ENCODE measurements around the gene SERINC1.

The SERINC1 gene

DNA sequence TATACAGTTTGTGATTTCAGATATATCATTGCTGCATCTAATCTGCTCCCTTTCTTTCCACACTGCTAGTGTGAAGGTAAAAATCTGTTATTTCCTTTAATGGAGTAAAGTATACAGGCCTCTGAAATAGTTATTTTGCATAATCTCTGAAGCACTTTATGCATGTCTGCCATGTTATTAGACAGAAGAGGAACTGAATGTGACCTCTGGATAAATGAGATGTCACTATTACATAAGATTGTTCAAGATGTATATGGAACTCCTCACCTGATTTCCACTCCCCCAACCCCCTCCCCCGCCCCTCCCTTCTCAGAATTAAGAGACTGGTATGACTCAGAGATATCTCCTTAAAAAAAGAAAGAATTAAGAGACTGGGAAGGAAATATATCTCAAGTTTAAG, 26.3 kb downstream of the SERINC1 start:
- peaks cover 0 to 5% (median 0%) of the 10 kb centered on the region in 5 experiments for H3K9me3 ChIP-seq (ENCODE audit: control extremely low read depth in 1 of 5, control insufficient read depth in 4 of 5, insufficient read depth in 2 of 5, low read depth in 1 of 5, low read length in 4 of 5)
- no peak overlapping the region for H3K4me3 ChIP-seq (ENCODE audit: control insufficient read depth in 1 of 7, extremely low read depth in 1 of 7, insufficient read depth in 4 of 7, low read depth in 2 of 7, low read length in 6 of 7)
- CTCF ChIA-PET = interaction anchor here (1.0 kb wide), 2 partner anchors 20 to 46 kb away, joined by 3 read pairs; partner anchors contain the start of gene HSF2
- H3K4me1 ChIP-seq (ENCODE audit: control extremely low read depth in 1 of 4, control insufficient read depth in 4 of 4, insufficient read depth in 4 of 4, low read length in 3 of 4) = no peaks in the 10 kb centered on the region
- DNase-seq = no peak
- POLR2A ChIA-PET = no interaction called here
- peaks cover 18 to 83% (median 40%) of the 10 kb centered on the region in 4 experiments for H3K36me3 ChIP-seq (ENCODE audit: control insufficient read depth in 4 of 4, insufficient read depth in 4 of 4, low read length in 3 of 4)
- no peaks in the 10 kb centered on the region for H3K27me3 ChIP-seq (replicated peaks in 2 of 5; ENCODE audit: control insufficient read depth in 4 of 5, insufficient read depth in 5 of 5, low read length in 4 of 5)
- no CpG with 5 or more reads among the region's 1 CpG for WGBS (ENCODE audit: insufficient coverage)
- no peak overlapping the region for H3K27ac ChIP-seq (ENCODE audit: insufficient read depth in 1 of 2, low read depth in 1 of 2, low read length in 2 of 2, poor library complexity in 1 of 2, severe bottlenecking in 2 of 2)

DNA sequence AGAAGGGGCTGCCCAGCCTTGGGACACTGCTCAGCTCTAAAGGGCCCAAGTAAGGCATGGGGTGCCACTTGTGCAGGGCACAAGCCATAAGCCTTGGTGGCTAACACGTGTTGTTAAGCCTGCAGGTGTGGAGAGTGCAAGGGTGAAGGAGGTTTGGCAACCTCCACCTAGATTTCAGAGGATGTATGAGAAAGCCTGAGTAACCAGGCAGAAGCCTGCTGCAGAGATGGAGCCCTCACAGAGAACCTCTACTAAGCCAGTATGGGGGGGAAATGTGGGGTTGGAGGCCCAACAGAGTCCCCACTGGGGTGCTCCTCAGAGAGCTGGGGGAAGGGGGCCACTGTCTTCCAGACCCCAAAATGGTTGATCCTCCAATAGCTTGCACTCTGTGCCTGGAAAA, 32.6 kb downstream of the SERINC1 start:
- no peaks in the 10 kb centered on the region for H3K4me1 ChIP-seq (ENCODE audit: control extremely low read depth in 1 of 4, control insufficient read depth in 4 of 4, insufficient read depth in 4 of 4, low read length in 3 of 4)
- H3K36me3 ChIP-seq (ENCODE audit: control insufficient read depth in 4 of 4, insufficient read depth in 4 of 4, low read length in 3 of 4) = peaks cover 25 to 67% (median 51%) of the 10 kb centered on the region in 4 experiments
- H3K4me3 ChIP-seq (ENCODE audit: control insufficient read depth in 1 of 7, extremely low read depth in 1 of 7, insufficient read depth in 4 of 7, low read depth in 2 of 7, low read length in 6 of 7) = no peak overlapping the region
- WGBS (ENCODE audit: insufficient coverage) = 100% methylated on average over 1 of the region's 1 CpG
- ChIA-PET CTCF (interaction anchor here (0.9 kb wide), 1 partner anchor 38 kb away, joined by 3 read pairs; no protein-coding TSS in a partner anchor), POLR2A (no interaction called here)
- H3K27me3 ChIP-seq (replicated peaks in 2 of 5; ENCODE audit: control insufficient read depth in 4 of 5, insufficient read depth in 5 of 5, low read length in 4 of 5) = no peaks in the 10 kb centered on the region
- H3K27ac ChIP-seq (ENCODE audit: insufficient read depth in 1 of 2, low read depth in 1 of 2, low read length in 2 of 2, poor library complexity in 1 of 2, severe bottlenecking in 2 of 2) = no peak overlapping the region
- H3K9me3 ChIP-seq (ENCODE audit: control extremely low read depth in 1 of 5, control insufficient read depth in 4 of 5, insufficient read depth in 2 of 5, low read depth in 1 of 5, low read length in 4 of 5) = peaks cover 6 to 29% (median 11%) of the 10 kb centered on the region in 5 experiments
- peak in 1 of 3 donors; percentile 11 for DNase-seq

DNA sequence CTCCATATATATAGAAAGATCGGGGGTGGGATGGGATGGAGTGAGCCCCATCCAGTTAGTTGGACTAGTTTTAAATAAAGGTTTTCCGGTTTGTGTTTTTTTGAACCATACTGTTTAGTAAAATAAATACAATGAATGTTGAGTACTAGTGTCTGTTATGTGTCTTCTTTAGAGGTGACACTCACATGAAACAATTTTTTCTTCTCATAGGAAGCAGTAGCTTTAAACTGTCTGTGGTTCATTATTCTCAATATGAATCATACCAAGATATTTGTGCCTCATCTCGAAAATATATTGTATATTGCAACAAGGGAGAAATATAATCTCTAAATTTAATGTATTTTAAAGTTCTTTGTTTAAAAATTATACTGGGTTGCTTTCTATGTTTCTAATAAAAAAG, 38.8 kb downstream of the SERINC1 start:
- H3K9me3 ChIP-seq (ENCODE audit: control extremely low read depth in 1 of 5, control insufficient read depth in 4 of 5, insufficient read depth in 2 of 5, low read depth in 1 of 5, low read length in 4 of 5) = peaks cover 0 to 3% (median 1%) of the 10 kb centered on the region in 5 experiments
- H3K27ac ChIP-seq (ENCODE audit: insufficient read depth in 1 of 2, low read depth in 1 of 2, low read length in 2 of 2, poor library complexity in 1 of 2, severe bottlenecking in 2 of 2) = no peak overlapping the region
- H3K27me3 ChIP-seq (replicated peaks in 2 of 5; ENCODE audit: control insufficient read depth in 4 of 5, insufficient read depth in 5 of 5, low read length in 4 of 5) = no peaks in the 10 kb centered on the region
- WGBS (ENCODE audit: insufficient coverage) = no CpG with 5 or more reads among the region's 3 CpGs
- no peak for DNase-seq
- H3K36me3 ChIP-seq (ENCODE audit: control insufficient read depth in 4 of 4, insufficient read depth in 4 of 4, low read length in 3 of 4) = peaks cover 16 to 46% (median 31%) of the 10 kb centered on the region in 4 experiments
- H3K4me1 ChIP-seq (ENCODE audit: control extremely low read depth in 1 of 4, control insufficient read depth in 4 of 4, insufficient read depth in 4 of 4, low read length in 3 of 4) = no peaks in the 10 kb centered on the region
- ChIA-PET POLR2A (no interaction called here), CTCF (interaction anchor here (1.2 to 1.4 kb wide), 2 partner anchors 11 to 14 kb away, joined by 5 to 6 read pairs; no protein-coding TSS in a partner anchor)
- no peak overlapping the region for H3K4me3 ChIP-seq (ENCODE audit: control insufficient read depth in 1 of 7, extremely low read depth in 1 of 7, insufficient read depth in 4 of 7, low read depth in 2 of 7, low read length in 6 of 7)

DNA sequence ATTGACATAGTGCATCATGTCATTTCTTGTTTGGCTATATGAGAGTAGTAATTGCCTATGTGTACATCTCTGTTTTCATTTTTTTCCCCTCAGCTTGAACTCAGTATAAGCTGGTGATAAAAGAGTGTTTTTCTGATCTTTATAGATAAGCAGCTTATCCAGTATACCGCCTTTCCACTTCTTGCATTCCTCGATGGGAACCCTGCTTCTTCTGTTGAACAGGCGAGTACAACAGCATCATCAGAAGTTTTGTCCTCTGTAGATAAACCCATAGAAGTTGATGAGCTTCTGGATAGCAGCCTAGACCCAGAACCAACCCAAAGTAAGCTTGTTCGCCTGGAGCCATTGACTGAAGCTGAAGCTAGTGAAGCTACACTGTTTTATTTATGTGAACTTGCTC, 39.8 kb downstream of the SERINC1 start:
- no peaks in the 10 kb centered on the region for H3K9me3 ChIP-seq (ENCODE audit: control extremely low read depth in 1 of 5, control insufficient read depth in 4 of 5, insufficient read depth in 2 of 5, low read depth in 1 of 5, low read length in 4 of 5)
- 100% methylated on average over 3 of the region's 4 CpGs for WGBS (ENCODE audit: insufficient coverage)
- H3K27me3 ChIP-seq (replicated peaks in 2 of 5; ENCODE audit: control insufficient read depth in 4 of 5, insufficient read depth in 5 of 5, low read length in 4 of 5) = no peaks in the 10 kb centered on the region
- H3K4me3 ChIP-seq (ENCODE audit: control insufficient read depth in 1 of 7, extremely low read depth in 1 of 7, insufficient read depth in 4 of 7, low read depth in 2 of 7, low read length in 6 of 7) = no peak overlapping the region
- ChIA-PET CTCF (interaction anchor here (1.2 to 1.4 kb wide), 2 partner anchors 12 to 15 kb away, joined by 5 to 6 read pairs; no protein-coding TSS in a partner anchor), POLR2A (no interaction called here)
- no peak for DNase-seq
- no peaks in the 10 kb centered on the region for H3K4me1 ChIP-seq (ENCODE audit: control extremely low read depth in 1 of 4, control insufficient read depth in 4 of 4, insufficient read depth in 4 of 4, low read length in 3 of 4)
- no peak overlapping the region for H3K27ac ChIP-seq (ENCODE audit: insufficient read depth in 1 of 2, low read depth in 1 of 2, low read length in 2 of 2, poor library complexity in 1 of 2, severe bottlenecking in 2 of 2)
- H3K36me3 ChIP-seq (ENCODE audit: control insufficient read depth in 4 of 4, insufficient read depth in 4 of 4, low read length in 3 of 4) = peaks cover 12 to 45% (median 29%) of the 10 kb centered on the region in 4 experiments

DNA sequence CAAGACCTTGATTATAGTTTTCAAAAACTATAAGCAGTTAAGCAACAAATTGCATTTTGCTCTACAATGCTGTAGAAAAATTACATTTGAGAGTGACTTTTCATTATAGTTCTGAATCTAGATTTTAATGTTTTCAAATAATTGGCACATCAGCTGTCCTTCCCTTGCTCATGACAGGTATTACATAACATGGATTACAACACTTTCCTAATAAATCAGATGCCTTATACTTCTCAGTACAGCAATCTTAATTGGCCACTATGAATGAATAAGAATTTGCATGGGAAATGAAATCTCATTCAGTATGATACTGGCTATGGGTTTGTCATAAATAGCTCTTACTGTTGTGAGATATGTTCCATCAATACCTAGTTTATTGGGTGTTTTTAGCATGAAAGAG, 42.3 kb downstream of the SERINC1 start:
- CTCF ChIA-PET = interaction anchor here (0.9 kb wide), 1 partner anchor 30 kb away, joined by 3 read pairs; no protein-coding TSS in a partner anchor
- no peaks in the 10 kb centered on the region for H3K4me1 ChIP-seq (ENCODE audit: control extremely low read depth in 1 of 4, control insufficient read depth in 4 of 4, insufficient read depth in 4 of 4, low read length in 3 of 4)
- DNase-seq = no peak
- POLR2A ChIA-PET = no interaction called here
- peaks cover 9 to 47% (median 28%) of the 10 kb centered on the region in 4 experiments for H3K36me3 ChIP-seq (ENCODE audit: control insufficient read depth in 4 of 4, insufficient read depth in 4 of 4, low read length in 3 of 4)
- H3K9me3 ChIP-seq (ENCODE audit: control extremely low read depth in 1 of 5, control insufficient read depth in 4 of 5, insufficient read depth in 2 of 5, low read depth in 1 of 5, low read length in 4 of 5) = no peaks in the 10 kb centered on the region
- no peaks in the 10 kb centered on the region for H3K27me3 ChIP-seq (replicated peaks in 2 of 5; ENCODE audit: control insufficient read depth in 4 of 5, insufficient read depth in 5 of 5, low read length in 4 of 5)
- H3K4me3 ChIP-seq (ENCODE audit: control insufficient read depth in 1 of 7, extremely low read depth in 1 of 7, insufficient read depth in 4 of 7, low read depth in 2 of 7, low read length in 6 of 7) = no peak overlapping the region
- H3K27ac ChIP-seq (ENCODE audit: insufficient read depth in 1 of 2, low read depth in 1 of 2, low read length in 2 of 2, poor library complexity in 1 of 2, severe bottlenecking in 2 of 2) = no peak overlapping the region

DNA sequence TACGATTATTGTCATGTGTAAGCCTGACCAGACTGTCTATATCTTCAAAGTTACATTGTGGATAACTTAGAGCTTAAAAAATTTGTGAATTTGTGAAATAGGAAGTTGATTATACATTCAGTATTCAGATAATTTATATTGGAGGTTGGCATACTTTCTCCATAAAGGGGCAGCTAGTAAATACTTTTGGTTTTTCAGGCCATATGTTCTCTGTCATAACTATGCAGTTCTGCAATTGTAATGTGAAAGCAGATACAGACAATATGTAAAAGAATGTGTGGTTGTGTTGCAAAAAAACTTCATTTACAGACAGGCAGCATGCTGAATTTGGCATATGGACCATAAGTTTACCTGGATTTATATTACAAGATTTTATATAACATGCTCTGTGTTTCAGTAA, 42.8 kb downstream of the SERINC1 start:
- ChIA-PET POLR2A (no interaction called here), CTCF (interaction anchor here (0.9 kb wide), 1 partner anchor 30 kb away, joined by 3 read pairs; no protein-coding TSS in a partner anchor)
- WGBS (ENCODE audit: insufficient coverage) = no CpG with 5 or more reads among the region's 1 CpG

DNA sequence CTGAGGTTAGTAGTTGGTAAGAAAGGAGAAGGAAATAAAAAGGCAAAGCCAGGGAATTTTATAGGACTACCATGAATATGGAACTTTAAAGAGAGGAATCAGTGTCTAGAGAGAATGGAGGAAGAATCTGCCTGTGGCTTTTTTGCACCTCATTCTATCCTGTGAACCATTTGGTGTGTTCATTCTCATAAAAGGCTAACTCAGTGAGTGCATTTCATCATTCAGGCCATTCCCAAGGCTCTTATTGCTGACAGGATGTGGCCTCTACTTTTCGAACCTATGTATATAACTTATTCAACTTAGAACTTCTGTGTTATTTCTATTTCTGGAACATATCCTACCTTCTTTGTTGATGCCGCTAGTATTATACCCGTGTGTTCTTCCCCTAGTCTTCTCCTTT, 45.0 kb downstream of the SERINC1 start:
- Histone ChIP-seq H3K27ac (ENCODE audit: insufficient read depth in 1 of 2, low read depth in 1 of 2, low read length in 2 of 2, poor library complexity in 1 of 2, severe bottlenecking in 2 of 2) (no peak overlapping the region), H3K27me3 (replicated peaks in 2 of 5; ENCODE audit: control insufficient read depth in 4 of 5, insufficient read depth in 5 of 5, low read length in 4 of 5) (no peaks in the 10 kb centered on the region), H3K4me3 (ENCODE audit: control insufficient read depth in 1 of 7, extremely low read depth in 1 of 7, insufficient read depth in 4 of 7, low read depth in 2 of 7, low read length in 6 of 7) (no peak overlapping the region), H3K36me3 (ENCODE audit: control insufficient read depth in 4 of 4, insufficient read depth in 4 of 4, low read length in 3 of 4) (peaks cover 4 to 52% (median 23%) of the 10 kb centered on the region in 4 experiments), H3K4me1 (ENCODE audit: control extremely low read depth in 1 of 4, control insufficient read depth in 4 of 4, insufficient read depth in 4 of 4, low read length in 3 of 4) (no peaks in the 10 kb centered on the region), H3K9me3 (ENCODE audit: control extremely low read depth in 1 of 5, control insufficient read depth in 4 of 5, insufficient read depth in 2 of 5, low read depth in 1 of 5, low read length in 4 of 5) (no peaks in the 10 kb centered on the region)
- POLR2A ChIA-PET = no interaction called here
- no peak for DNase-seq
- CTCF ChIA-PET = interaction anchor here (1.0 kb wide), 1 partner anchor 46 kb away, joined by 3 read pairs; no protein-coding TSS in a partner anchor
- WGBS (ENCODE audit: insufficient coverage) = 100% methylated on average over 3 of the region's 3 CpGs

More for the DNA sequence above, 42.8 kb downstream of the SERINC1 start:
- Histone ChIP-seq H3K27ac (ENCODE audit: insufficient read depth in 1 of 2, low read depth in 1 of 2, low read length in 2 of 2, poor library complexity in 1 of 2, severe bottlenecking in 2 of 2) (no peak overlapping the region), H3K9me3 (ENCODE audit: control extremely low read depth in 1 of 5, control insufficient read depth in 4 of 5, insufficient read depth in 2 of 5, low read depth in 1 of 5, low read length in 4 of 5) (no peaks in the 10 kb centered on the region), H3K36me3 (ENCODE audit: control insufficient read depth in 4 of 4, insufficient read depth in 4 of 4, low read length in 3 of 4) (peaks cover 9 to 49% (median 29%) of the 10 kb centered on the region in 4 experiments), H3K27me3 (replicated peaks in 2 of 5; ENCODE audit: control insufficient read depth in 4 of 5, insufficient read depth in 5 of 5, low read length in 4 of 5) (no peaks in the 10 kb centered on the region), H3K4me3 (ENCODE audit: control insufficient read depth in 1 of 7, extremely low read depth in 1 of 7, insufficient read depth in 4 of 7, low read depth in 2 of 7, low read length in 6 of 7) (no peak overlapping the region), H3K4me1 (ENCODE audit: control extremely low read depth in 1 of 4, control insufficient read depth in 4 of 4, insufficient read depth in 4 of 4, low read length in 3 of 4) (no peaks in the 10 kb centered on the region)
- no peak for DNase-seq

Data from common myeloid progenitor, CD34-positive (primary cell).